GM19438 (cell line): ENCODE results near the gene PXYLP1.
A peak's percentile ranks its signal among the peaks of the same experiment; 100 is the strongest.

Experiments used
- ATAC-seq: cut with Tn5 transposase; IDR thresholded peaks from one replicate; pipeline ENCODE4 v1.9.1; 2021; ENCODE audit warnings: low read depth; ENCODE audit not compliant: unreplicated experiment

Gene PXYLP1

GRCh38 chr3:141246958-141247301 is 15.3 kb downstream of the PXYLP1 start:
- ATAC-seq = no peak

- no peak for ATAC-seq
Measured at GRCh38 chr3:141248064-141248463, 16.4 kb downstream of the PXYLP1 start.

- ATAC-seq = no peak
Measured at GRCh38 chr3:141249041-141249440, 17.4 kb downstream of the PXYLP1 start.

- no peak for ATAC-seq
Measured at GRCh38 chr3:141250342-141250741, 18.7 kb downstream of the PXYLP1 start.

- ATAC-seq = no peak
Measured at GRCh38 chr3:141250828-141251227, 19.2 kb downstream of the PXYLP1 start.

GRCh38 chr3:141253326-141253725 is 21.7 kb downstream of the PXYLP1 start:
- ATAC-seq = no peak

- ATAC-seq = no peak
Measured at GRCh38 chr3:141253811-141254210, 22.2 kb downstream of the PXYLP1 start.

GRCh38 chr3:141255137-141255845 is 23.7 kb downstream of the PXYLP1 start:
- ATAC-seq = no peak

GRCh38 chr3:141255846-141256261 is 24.2 kb downstream of the PXYLP1 start:
- no peak for ATAC-seq

- no peak for ATAC-seq
Measured at GRCh38 chr3:141256820-141257219, 25.2 kb downstream of the PXYLP1 start.

GRCh38 chr3:141257961-141258360 is 26.3 kb downstream of the PXYLP1 start:
- no peak for ATAC-seq

GRCh38 chr3:141258973-141259372 is 27.3 kb downstream of the PXYLP1 start:
- no peak for ATAC-seq

- no peak for ATAC-seq
Measured at GRCh38 chr3:141259821-141260629, 28.4 kb downstream of the PXYLP1 start.

GRCh38 chr3:141260630-141260927 is 29.0 kb downstream of the PXYLP1 start:
- ATAC-seq = no peak

GRCh38 chr3:141261472-141262307 is 30.1 kb downstream of the PXYLP1 start:
- ATAC-seq = no peak

GRCh38 chr3:141262308-141262705 is 30.7 kb downstream of the PXYLP1 start:
- no peak for ATAC-seq

- ATAC-seq = no peak
Measured at GRCh38 chr3:141266186-141266585, 34.6 kb downstream of the PXYLP1 start.

GRCh38 chr3:141266797-141267555 is 35.4 kb downstream of the PXYLP1 start:
- ATAC-seq = peak; percentile 62

- no peak for ATAC-seq
Measured at GRCh38 chr3:141267629-141268028, 36.0 kb downstream of the PXYLP1 start.

- ATAC-seq = no peak
Measured at GRCh38 chr3:141268306-141268705, 36.7 kb downstream of the PXYLP1 start.

GRCh38 chr3:141268791-141269190 is 37.2 kb downstream of the PXYLP1 start:
- no peak for ATAC-seq
